ENCODE measurements around the gene TPX2.
A peak's percentile ranks its signal among the peaks of the same experiment; 100 is the strongest.

The TPX2 gene

GRCh38 chr20:31718952-31719643 is 20.0 kb upstream of the TPX2 start:
- no peak for DNase-seq
- H3K4me3 ChIP-seq (ENCODE audit: low read depth, low read length) = no peak overlapping the region

GRCh38 chr20:31719644-31720485 is 19.2 kb upstream of the TPX2 start:
- no peaks in the 10 kb centered on the region for H3K27me3 ChIP-seq (replicated peaks)
- H3K36me3 ChIP-seq (replicated peaks) = peaks cover 42% of the 10 kb centered on the region
- in situ Hi-C loops (cut with HindIII; ENCODE audit: low pct_ligation_motif_present, low sequenced_read_pairs) = no loop called here
- no peak for DNase-seq
- TF ChIP-seq, protein P1, sequence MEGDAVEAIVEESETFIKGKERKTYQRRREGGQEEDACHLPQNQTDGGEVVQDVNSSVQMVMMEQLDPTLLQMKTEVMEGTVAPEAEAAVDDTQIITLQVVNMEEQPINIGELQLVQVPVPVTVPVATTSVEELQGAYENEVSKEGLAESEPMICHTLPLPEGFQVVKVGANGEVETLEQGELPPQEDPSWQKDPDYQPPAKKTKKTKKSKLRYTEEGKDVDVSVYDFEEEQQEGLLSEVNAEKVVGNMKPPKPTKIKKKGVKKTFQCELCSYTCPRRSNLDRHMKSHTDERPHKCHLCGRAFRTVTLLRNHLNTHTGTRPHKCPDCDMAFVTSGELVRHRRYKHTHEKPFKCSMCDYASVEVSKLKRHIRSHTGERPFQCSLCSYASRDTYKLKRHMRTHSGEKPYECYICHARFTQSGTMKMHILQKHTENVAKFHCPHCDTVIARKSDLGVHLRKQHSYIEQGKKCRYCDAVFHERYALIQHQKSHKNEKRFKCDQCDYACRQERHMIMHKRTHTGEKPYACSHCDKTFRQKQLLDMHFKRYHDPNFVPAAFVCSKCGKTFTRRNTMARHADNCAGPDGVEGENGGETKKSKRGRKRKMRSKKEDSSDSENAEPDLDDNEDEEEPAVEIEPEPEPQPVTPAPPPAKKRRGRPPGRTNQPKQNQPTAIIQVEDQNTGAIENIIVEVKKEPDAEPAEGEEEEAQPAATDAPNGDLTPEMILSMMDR (IDR thresholded peaks at IDR 0.05; ENCODE audit: low read depth, low read length, missing control alignments) = no peak
- H3K27ac ChIP-seq = no peak overlapping the region
- peak overlapping the region; percentile 76 for H3K4me3 ChIP-seq (ENCODE audit: low read depth, low read length)

More at GRCh38 chr20:31718952-31719643, 20.0 kb upstream of the TPX2 start:
- Histone ChIP-seq H3K27me3 (replicated peaks) (no peaks in the 10 kb centered on the region), H3K27ac (no peak overlapping the region), H3K36me3 (replicated peaks) (peaks cover 47% of the 10 kb centered on the region)
- TF ChIP-seq, protein P1 (IDR thresholded peaks at IDR 0.05; ENCODE audit: low read depth, low read length, missing control alignments) = no peak
- in situ Hi-C loops (cut with HindIII; ENCODE audit: low pct_ligation_motif_present, low sequenced_read_pairs) = no loop called here

- TF ChIP-seq, protein P1 (IDR thresholded peaks at IDR 0.05; ENCODE audit: low read depth, low read length, missing control alignments) = no peak
- DNase-seq = no peak
- Histone ChIP-seq H3K27ac (no peak overlapping the region), H3K36me3 (replicated peaks) (peaks cover 39% of the 10 kb centered on the region), H3K4me3 (ENCODE audit: low read depth, low read length) (peak overlapping the region; percentile 76), H3K27me3 (replicated peaks) (no peaks in the 10 kb centered on the region)
- in situ Hi-C loops (cut with HindIII; ENCODE audit: low pct_ligation_motif_present, low sequenced_read_pairs) = no loop called here
These were observed 18.3 kb upstream of the TPX2 start for GRCh38 chr20:31720486-31721407.

- no peak for DNase-seq
- Histone ChIP-seq H3K4me3 (ENCODE audit: low read depth, low read length) (peak overlapping the region; percentile 76), H3K27me3 (replicated peaks) (no peaks in the 10 kb centered on the region), H3K27ac (no peak overlapping the region), H3K36me3 (replicated peaks) (peaks cover 35% of the 10 kb centered on the region)
- in situ Hi-C loops (cut with HindIII; ENCODE audit: low pct_ligation_motif_present, low sequenced_read_pairs) = no loop called here
- TF ChIP-seq, protein P1 (IDR thresholded peaks at IDR 0.05; ENCODE audit: low read depth, low read length, missing control alignments) = no peak
These were observed 17.5 kb upstream of the TPX2 start for GRCh38 chr20:31721408-31722256.

Data from brain microvascular endothelial cell (primary cell).